ENCODE results near the gene HAND2.

Gene HAND2

GRCh38 chr4:173529477-173530325, at the start of gene HAND2:
HAND2 (minus strand) TSS chr4:173530229; CDS start chr4:173529289, 940 bp downstream.
- no peak for DNase-seq (ENCODE audit: low read depth)

GRCh38 chr4:173578956-173579355, 48.9 kb upstream of the HAND2 start:
- no peak for DNase-seq (ENCODE audit: low read depth)

- DNase-seq (ENCODE audit: low read depth): no peak
Measured at GRCh38 chr4:173577963-173578362, 47.9 kb upstream of the HAND2 start.

GRCh38 chr4:173575482-173576152, 45.6 kb upstream of the HAND2 start:
- no peak for DNase-seq (ENCODE audit: low read depth)

GRCh38 chr4:173573725-173574124, 43.7 kb upstream of the HAND2 start:
- no peak for DNase-seq (ENCODE audit: low read depth)

GRCh38 chr4:173573286-173573685, 43.3 kb upstream of the HAND2 start:
- DNase-seq (ENCODE audit: low read depth): no peak

- no peak for DNase-seq (ENCODE audit: low read depth)
Measured at GRCh38 chr4:173572493-173573129, 42.6 kb upstream of the HAND2 start.

GRCh38 chr4:173571620-173572019, 41.6 kb upstream of the HAND2 start:
- DNase-seq (ENCODE audit: low read depth): no peak

- no peak for DNase-seq (ENCODE audit: low read depth)
Measured at GRCh38 chr4:173565281-173565680, 35.3 kb upstream of the HAND2 start.

GRCh38 chr4:173564461-173564860, 34.4 kb upstream of the HAND2 start:
- DNase-seq (ENCODE audit: low read depth): no peak

GRCh38 chr4:173560896-173561295, 30.9 kb upstream of the HAND2 start:
- no peak for DNase-seq (ENCODE audit: low read depth)

- DNase-seq (ENCODE audit: low read depth): no peak
Measured at GRCh38 chr4:173556398-173557131, 26.5 kb upstream of the HAND2 start.

- no peak for DNase-seq (ENCODE audit: low read depth)
Measured at GRCh38 chr4:173547889-173548288, 17.9 kb upstream of the HAND2 start.

- DNase-seq (ENCODE audit: low read depth): no peak
Measured at GRCh38 chr4:173546776-173547175, 16.7 kb upstream of the HAND2 start.

- DNase-seq (ENCODE audit: low read depth): no peak
Measured at GRCh38 chr4:173545440-173545839, 15.4 kb upstream of the HAND2 start.

GRCh38 chr4:173543266-173543665, 13.2 kb upstream of the HAND2 start:
- DNase-seq (ENCODE audit: low read depth): no peak

GRCh38 chr4:173539986-173540385, 10.0 kb upstream of the HAND2 start:
- DNase-seq (ENCODE audit: low read depth): no peak

GRCh38 chr4:173538909-173539445, 8.9 kb upstream of the HAND2 start:
- no peak for DNase-seq (ENCODE audit: low read depth)

- no peak for DNase-seq (ENCODE audit: low read depth)
Measured at GRCh38 chr4:173538148-173538908, 8.3 kb upstream of the HAND2 start.

GRCh38 chr4:173537613-173538147, 7.7 kb upstream of the HAND2 start:
- DNase-seq (ENCODE audit: low read depth): no peak

Measured in activated T-helper 9 cell treated with anti-CD3 and anti-CD28 coated beads, Interleukin-2, amount 50 U/mL, for 16 hours (primary cell).